ENCODE data around the gene ACTG1. TPM values are rescaled to one million over a fixed set of nuclear protein-coding genes. Genes with fewer than 3 reads are reported as not detected.

Gene ACTG1
- total and polyA plus RNA-seq, 7 donors = 150 to 620 (median 405) TPM

- no peaks in the 10 kb centered on the region for H3K9me3 ChIP-seq
- peaks cover 6 to 16% of the 10 kb centered on the region in 2 donors for H3K36me3 ChIP-seq (ENCODE audit: insufficient read depth in 1 of 2, low read depth in 1 of 2)
- intact Hi-C loops (cut with DNase I) = loop anchor here in 1 of 2 donors (5.0 kb wide), 1 partner anchor 37 kb away; the partner anchor contains the start of gene FAAP100
- no peak for ATAC-seq
- peaks cover 44% of the 10 kb centered on the region for H3K4me1 ChIP-seq
- 57 to 64% (median 61%) methylated on average over 19 of the region's 19 CpGs for WGBS, 3 donors
- DNase-seq = peak; percentile 33 to 67
- no peak for TF ChIP-seq CTCF (IDR thresholded peaks at IDR 0.05)
- peak overlapping the region; percentile 86 for H3K4me3 ChIP-seq
- peak overlapping the region; percentile 100 for H3K27ac ChIP-seq
- peaks cover 0 to 9% (median 4%) of the 10 kb centered on the region in 3 donors for H3K27me3 ChIP-seq (ENCODE audit: insufficient read depth in 3 of 3, low read length in 2 of 3)
Observed at GRCh38 chr17:81515530-81516041, 3.0 kb upstream of the ACTG1 start.

- DNase-seq = peak; percentile 82 to 89
- peaks cover 0 to 9% (median 4%) of the 10 kb centered on the region in 3 donors for H3K27me3 ChIP-seq (ENCODE audit: insufficient read depth in 3 of 3, low read length in 2 of 3)
- no peak for TF ChIP-seq CTCF (IDR thresholded peaks at IDR 0.05)
- ATAC-seq = peak; percentile 40 to 61 (median 56)
- WGBS, 3 donors = 1% methylated on average over 16 to 82 of the region's 82 CpGs
- intact Hi-C loops (cut with DNase I) = loop anchor here in 1 of 2 donors (5.0 kb wide), 1 partner anchor 37 kb away; the partner anchor contains the start of gene FAAP100
- H3K36me3 ChIP-seq (ENCODE audit: insufficient read depth in 1 of 2, low read depth in 1 of 2) = peaks cover 11 to 22% of the 10 kb centered on the region in 2 donors
- H3K4me1 ChIP-seq = peaks cover 41% of the 10 kb centered on the region
- H3K27ac ChIP-seq = peak overlapping the region; percentile 100
- H3K9me3 ChIP-seq = no peaks in the 10 kb centered on the region
- peak overlapping the region; percentile 86 for H3K4me3 ChIP-seq
Observed at GRCh38 chr17:81514739-81515529, 2.3 kb upstream of the ACTG1 start.

- peaks cover 37% of the 10 kb centered on the region for H3K4me1 ChIP-seq
- no peaks in the 10 kb centered on the region for H3K9me3 ChIP-seq
- DNase-seq = no peak
- intact Hi-C loops (cut with DNase I) = no loop called here
- peaks cover 11 to 28% of the 10 kb centered on the region in 2 donors for H3K36me3 ChIP-seq (ENCODE audit: insufficient read depth in 1 of 2, low read depth in 1 of 2)
- ATAC-seq = peak in 1 of 4 donors; percentile 0
- no peak for TF ChIP-seq CTCF (IDR thresholded peaks at IDR 0.05)
- 0 to 1% (median 0%) methylated on average over 1 to 34 of the region's 34 CpGs for WGBS, 3 donors
- peaks cover 0 to 6% (median 2%) of the 10 kb centered on the region in 3 donors for H3K27me3 ChIP-seq (ENCODE audit: insufficient read depth in 3 of 3, low read length in 2 of 3)
- H3K4me3 ChIP-seq = peak overlapping the region; percentile 86
- peak overlapping the region; percentile 100 for H3K27ac ChIP-seq
Observed at GRCh38 chr17:81514489-81514738, 1.8 kb upstream of the ACTG1 start.

GRCh38 chr17:81513753-81514488, 1.3 kb upstream of the ACTG1 start:
- H3K9me3 ChIP-seq = no peaks in the 10 kb centered on the region
- H3K27me3 ChIP-seq (ENCODE audit: insufficient read depth in 3 of 3, low read length in 2 of 3) = peaks cover 0 to 2% (median 1%) of the 10 kb centered on the region in 3 donors
- DNase-seq (peak; percentile 74 to 88), ATAC-seq (peak; percentile 23 to 60 (median 35))
- intact Hi-C loops (cut with DNase I) = loop anchor here (2.0 kb wide), 2 partner anchors 119 to 121 kb away; partner anchors contain the start of gene BAHCC1 (in 1 of the 2)
- peak overlapping the region; percentile 100 for H3K27ac ChIP-seq
- WGBS, 3 donors = 1% methylated on average over 49 to 64 of the region's 64 CpGs
- peaks cover 34% of the 10 kb centered on the region for H3K4me1 ChIP-seq
- peaks cover 11 to 33% of the 10 kb centered on the region in 2 donors for H3K36me3 ChIP-seq (ENCODE audit: insufficient read depth in 1 of 2, low read depth in 1 of 2)
- TF ChIP-seq CTCF (IDR thresholded peaks at IDR 0.05) = no peak
- peak overlapping the region; percentile 86 for H3K4me3 ChIP-seq

Measured in psoas muscle (tissue), 8 donors.